ENCODE data around the gene TTLL6. TPM values are rescaled to one million over a fixed set of nuclear protein-coding genes. Genes with fewer than 3 reads are reported as not detected.

Gene TTLL6
- total and polyA plus RNA-seq, 2 of the 8 experiments (the other 6 are each of a cell fraction or from before 2014, with no cell fraction given) = 2.6 to 4.3 TPM

GRCh38 chr17:48840441-48840840, 23.4 kb upstream of the TTLL6 start (continued):
- TF ChIP-seq CHD7 (IDR thresholded peaks at IDR 0.05; ENCODE audit: insufficient replicate concordance, low read length) (no peak), RXRA (IDR thresholded peaks at IDR 0.05; ENCODE audit: insufficient read depth, low read depth, low read length) (no peak), TEAD4 (IDR thresholded peaks at IDR 0.05; ENCODE audit: low read depth, low read length) (no peak), CTBP2 (IDR thresholded peaks at IDR 0.05; ENCODE audit: borderline replicate concordance, insufficient read depth, insufficient read length, low read length) (no peak), EZH2 (IDR thresholded peaks at IDR 0.05; ENCODE audit: low read depth, low read length, severe bottlenecking) (no peak), PHF8 (conservative IDR thresholded peaks at IDR 0.05; ENCODE audit: low read depth, low read length) (no peak), KDM4A (IDR thresholded peaks at IDR 0.05; ENCODE audit: low read depth, low read length, severe bottlenecking) (no peak), KDM1A (IDR thresholded peaks at IDR 0.05; ENCODE audit: borderline replicate concordance, low read length) (no peak), KDM5A (IDR thresholded peaks at IDR 0.05; ENCODE audit: low read length) (no peak), POLR2AphosphoS5 (IDR thresholded peaks at IDR 0.05; ENCODE audit: low read depth, low read length) (no peak), GTF2F1 (IDR thresholded peaks at IDR 0.05; ENCODE audit: borderline replicate concordance, low read depth, low read length) (no peak), CHD2 (IDR thresholded peaks at IDR 0.05; ENCODE audit: low read length) (no peak)
